Tibial artery (tissue), 4 donors: ENCODE measurements around the gene ADSL.

Experiments
- DNase-seq, 2 donors: peaks; one replicate each; pipeline ENCODE4 v3.0.0-alpha.2; 2019
- H3K27ac ChIP-seq, 2 donors: fragments of 200-600 bp; sonication (generic) in 1 of 2; 1 replicate in 1 of 2; 2 replicates in 1 of 2; pipeline ENCODE4 v1.5.1; 2018 to 2019; ENCODE audit warnings: mild to moderate bottlenecking in 1 of 2
- H3K27me3 ChIP-seq, 2 donors: fragments of 200-600 bp; sonication (generic) in 1 of 2; one replicate each; pipeline versions ENCODE4 v1.5.1 to v1.6.0; 2016 to 2019
- H3K36me3 ChIP-seq, 3 donors: fragments of 200-600 bp; sonication (generic) in 2 of 3; one replicate each; pipeline ENCODE4 v1.5.1; 2016 to 2019; ENCODE audit warnings: mild to moderate bottlenecking in 2 of 3
- H3K4me1 ChIP-seq, 4 donors: fragments of 200-600 bp; sonication (generic) in 2 of 4; 1 replicate in 3 of 4; 2 replicates in 1 of 4; pipeline ENCODE4 v1.5.1; 2016 to 2019
- H3K4me3 ChIP-seq, 2 donors: fragments of 200-600 bp; sonication (generic) in 1 of 2; 1 replicate in 1 of 2; 2 replicates in 1 of 2; pipeline ENCODE4 v1.5.1; 2018 to 2019; ENCODE audit warnings: mild to moderate bottlenecking in 2 of 2
- H3K9me3 ChIP-seq, 3 donors: fragments of 200-600 bp; sonication (generic) in 1 of 3; one replicate each; pipeline ENCODE4 v1.5.1; 2016 to 2019
- intact Hi-C: fragments of 100-400 bp; cut with DNase I; formaldehyde crosslinking; loops from one replicate; pipeline ENCODE4 v1.15.0; 2023; ENCODE audit warnings: low total_unique reads
- TF ChIP-seq, protein P1 (sequence below), 2 experiments: fragments of 200-600 bp in 1 of 2; fragments of 450-650 bp in 1 of 2; IDR thresholded peaks; one replicate each; pipeline ENCODE4 v1.5.1; 2017 to 2019; ENCODE audit warnings: antibody characterized with exemption in 2 of 2, mild to moderate bottlenecking in 1 of 2, moderate library complexity in 1 of 2

ADSL gene

DNA sequence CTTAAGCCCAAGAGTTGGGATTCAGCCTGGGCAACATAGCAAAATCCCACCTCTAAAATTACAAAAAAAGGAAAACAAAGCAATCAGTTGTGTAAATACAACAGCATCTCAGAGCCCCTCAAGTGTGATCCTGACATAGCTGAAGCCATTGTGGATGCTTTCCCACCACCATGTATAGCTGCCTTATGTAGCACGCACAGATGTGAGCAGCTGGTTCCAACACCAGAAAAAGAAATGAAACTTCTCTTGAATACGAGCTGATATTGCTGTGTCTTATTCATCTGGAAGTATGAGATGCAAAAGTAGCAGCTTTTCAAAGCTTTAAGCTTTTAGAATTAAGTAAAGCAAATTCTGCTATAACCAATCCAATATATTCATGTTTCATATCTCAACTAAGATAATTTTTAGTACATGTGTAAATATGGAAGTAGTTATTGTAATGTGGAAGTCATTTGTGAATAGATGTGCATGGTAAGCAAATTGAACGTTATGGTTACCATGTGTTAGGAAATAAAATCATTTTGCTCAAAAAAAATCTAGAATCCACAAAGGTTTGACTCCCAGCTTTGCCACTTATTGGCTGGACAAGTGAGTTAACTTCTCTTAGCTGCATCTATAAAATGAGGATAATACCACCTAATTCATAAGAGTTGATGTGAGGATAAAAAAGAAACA, 87.3 kb downstream of the ADSL start:
- H3K4me3 ChIP-seq = no peak overlapping the region
- H3K27ac ChIP-seq = no peak overlapping the region

DNA sequence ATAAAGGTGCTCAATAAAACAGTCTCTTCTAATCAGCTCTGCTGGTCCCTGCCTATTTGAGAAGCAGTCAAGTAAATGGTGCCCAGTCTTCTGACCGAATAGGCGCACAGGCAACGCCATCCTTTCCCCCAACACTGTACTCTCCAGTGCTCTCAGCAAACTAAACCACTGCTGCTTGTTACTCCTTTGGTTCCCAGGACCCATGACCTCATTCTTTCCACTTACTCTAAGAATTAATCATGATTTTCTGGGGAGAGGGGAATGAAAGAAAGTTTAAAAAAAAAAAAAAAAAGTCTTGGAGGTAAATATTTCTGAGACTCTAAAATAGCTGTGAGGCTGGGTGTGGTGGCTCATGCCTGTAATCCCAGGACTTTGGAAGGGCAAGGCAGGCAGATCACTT, 87.8 kb downstream of the ADSL start:
- H3K27me3 ChIP-seq = no peaks in the 10 kb centered on the region
- H3K27ac ChIP-seq = no peak overlapping the region
- H3K36me3 ChIP-seq = peaks cover 10 to 32% (median 25%) of the 10 kb centered on the region in 3 donors
- peaks cover 0 to 60% (median 21%) of the 10 kb centered on the region in 4 donors for H3K4me1 ChIP-seq
- DNase-seq = no peak
- H3K9me3 ChIP-seq = no peaks in the 10 kb centered on the region
- no peak overlapping the region for H3K4me3 ChIP-seq
- TF ChIP-seq, protein P1, sequence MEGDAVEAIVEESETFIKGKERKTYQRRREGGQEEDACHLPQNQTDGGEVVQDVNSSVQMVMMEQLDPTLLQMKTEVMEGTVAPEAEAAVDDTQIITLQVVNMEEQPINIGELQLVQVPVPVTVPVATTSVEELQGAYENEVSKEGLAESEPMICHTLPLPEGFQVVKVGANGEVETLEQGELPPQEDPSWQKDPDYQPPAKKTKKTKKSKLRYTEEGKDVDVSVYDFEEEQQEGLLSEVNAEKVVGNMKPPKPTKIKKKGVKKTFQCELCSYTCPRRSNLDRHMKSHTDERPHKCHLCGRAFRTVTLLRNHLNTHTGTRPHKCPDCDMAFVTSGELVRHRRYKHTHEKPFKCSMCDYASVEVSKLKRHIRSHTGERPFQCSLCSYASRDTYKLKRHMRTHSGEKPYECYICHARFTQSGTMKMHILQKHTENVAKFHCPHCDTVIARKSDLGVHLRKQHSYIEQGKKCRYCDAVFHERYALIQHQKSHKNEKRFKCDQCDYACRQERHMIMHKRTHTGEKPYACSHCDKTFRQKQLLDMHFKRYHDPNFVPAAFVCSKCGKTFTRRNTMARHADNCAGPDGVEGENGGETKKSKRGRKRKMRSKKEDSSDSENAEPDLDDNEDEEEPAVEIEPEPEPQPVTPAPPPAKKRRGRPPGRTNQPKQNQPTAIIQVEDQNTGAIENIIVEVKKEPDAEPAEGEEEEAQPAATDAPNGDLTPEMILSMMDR (IDR thresholded peaks at IDR 0.05) = no peak
- intact Hi-C loops = loop anchor here (10.0 kb wide), 1 partner anchor 59 kb away; the partner anchor contains the start of gene SGSM3

More for the DNA sequence above, 87.3 kb downstream of the ADSL start:
- DNase-seq = no peak
- H3K9me3 ChIP-seq = no peaks in the 10 kb centered on the region
- intact Hi-C loops = loop anchor here (10.0 kb wide), 1 partner anchor 59 kb away; the partner anchor contains the start of gene SGSM3
- H3K27me3 ChIP-seq = no peaks in the 10 kb centered on the region
- TF ChIP-seq, protein P1 (IDR thresholded peaks at IDR 0.05) = no peak
- H3K36me3 ChIP-seq = peaks cover 15 to 37% (median 30%) of the 10 kb centered on the region in 3 donors
- peaks cover 0 to 60% (median 21%) of the 10 kb centered on the region in 4 donors for H3K4me1 ChIP-seq

- peaks cover 3 to 25% (median 18%) of the 10 kb centered on the region in 3 donors for H3K36me3 ChIP-seq
- TF ChIP-seq, protein P1 (IDR thresholded peaks at IDR 0.05) = no peak
- no peak overlapping the region for H3K27ac ChIP-seq
- peak in 1 of 2 donors; percentile 64 for DNase-seq
- intact Hi-C loops = loop anchor here (10.0 kb wide), 1 partner anchor 60 kb away; the partner anchor contains the start of gene SGSM3
- H3K9me3 ChIP-seq = no peaks in the 10 kb centered on the region
- peaks cover 0 to 60% (median 21%) of the 10 kb centered on the region in 4 donors for H3K4me1 ChIP-seq
- H3K27me3 ChIP-seq = no peaks in the 10 kb centered on the region
- H3K4me3 ChIP-seq = no peak overlapping the region
These were observed 88.4 kb downstream of the ADSL start for GRCh38 chr22:40434745-40435144.

- Histone ChIP-seq H3K27ac (peak overlapping the region; percentile 55 to 71), H3K36me3 (peaks cover 0 to 14% (median 11%) of the 10 kb centered on the region in 3 donors), H3K4me1 (peaks cover 0 to 48% (median 22%) of the 10 kb centered on the region in 4 donors), H3K4me3 (peak overlapping the region; percentile 2 to 34), H3K27me3 (no peaks in the 10 kb centered on the region), H3K9me3 (no peaks in the 10 kb centered on the region)
- TF ChIP-seq, protein P1 (IDR thresholded peaks at IDR 0.05) = peak; percentile 60 to 75
- DNase-seq = peak in 1 of 2 donors; percentile 65
- intact Hi-C loops = loop anchor here (2.0 to 10.0 kb wide), 2 partner anchors 62 to 210 kb away; partner anchors contain the start of gene SGSM3
These were observed 90.5 kb downstream of the ADSL start for GRCh38 chr22:40436505-40437431.
